Gastroesophageal sphincter (tissue), 4 donors: Measurements from ENCODE around the gene HOXC10. TPM values are rescaled to one million over a fixed set of nuclear protein-coding genes. Genes with fewer than 3 reads are reported as not detected.

ENCODE experiments used
- ATAC-seq: fragments of 150-250 bp; one replicate; pipeline ENCODE4 v1.9.1; 2016; ENCODE audit warnings: mild to moderate bottlenecking, moderate library complexity
- H3K27ac ChIP-seq, 4 donors: fragments of 200-600 bp; sonication (generic) in 3 of 4; 1 replicate in 3 of 4; 2 replicates in 1 of 4; pipeline ENCODE4 v1.5.1; 2016 to 2019
- H3K27me3 ChIP-seq: fragments of 200-600 bp; sonication (generic); one replicate; pipeline ENCODE4 v1.5.1; 2019
- H3K36me3 ChIP-seq, 2 donors: fragments of 200-600 bp; sonication (generic); one replicate each; pipeline ENCODE4 v1.5.1; 2019; ENCODE audit warnings: control low read depth in 1 of 2
- H3K4me1 ChIP-seq, 3 donors: fragments of 200-600 bp; sonication (generic); 1 replicate in 2 of 3; 2 replicates in 1 of 3; pipeline ENCODE4 v1.5.1; 2016 to 2019; ENCODE audit warnings: control low read depth in 2 of 3
- H3K4me3 ChIP-seq, 2 donors: fragments of 200-600 bp; sonication (generic); one replicate each; pipeline ENCODE4 v1.5.1; 2019; ENCODE audit warnings: mild to moderate bottlenecking in 1 of 2, moderate library complexity in 1 of 2
- H3K9me3 ChIP-seq, 3 donors: fragments of 200-600 bp; sonication (generic); one replicate each; pipeline ENCODE4 v1.5.1; 2017 to 2019; ENCODE audit warnings: control low read depth in 2 of 3
- CTCF ChIP-seq, 4 experiments: fragments of 200-600 bp in 2 of 4; fragments of 450-650 bp in 2 of 4; sonication (generic) in 1 of 4; IDR thresholded peaks; one replicate each; pipeline ENCODE4 v1.5.1; 2017 to 2019; ENCODE audit warnings: antibody characterized with exemption in 4 of 4, mild to moderate bottlenecking in 2 of 4, moderate library complexity in 2 of 4
- EP300 ChIP-seq: sonication (generic); formaldehyde crosslinking; IDR thresholded peaks from one replicate; pipeline ENCODE4 v1.6.1; 2017; ENCODE audit warnings: antibody characterized with exemption, mild to moderate bottlenecking
- POLR2A ChIP-seq, 2 donors: fragments of 450-650 bp; IDR thresholded peaks; one replicate each; pipeline ENCODE4 v1.6.1; 2017; ENCODE audit warnings: antibody characterized with exemption in 2 of 2, mild to moderate bottlenecking in 2 of 2, moderate library complexity in 1 of 2
- POLR2AphosphoS5 ChIP-seq: sonication (generic); formaldehyde crosslinking; IDR thresholded peaks from one replicate; pipeline ENCODE4 v1.6.1; 2017; ENCODE audit warnings: antibody characterized with exemption
- WGBS, 2 donors: methylation state at CpG; one replicate each; pipeline ENCODE4 v1.1.5; 2018; ENCODE audit warnings: low coverage in 1 of 2; 5-methylcytosine and 5-hydroxymethylcytosine counted together
- total RNA-seq, 4 donors: library from RNA; depleted of rRNA; stranded (reverse); fragments of >200 nt; gene quantifications; one replicate each; pipeline ENCODE4 v1.1.0, GENCODE V29; 2016

The HOXC10 gene
- total RNA-seq, 4 donors from 2014 or later, result not detected

- ATAC-seq, result no peak
- H3K36me3 ChIP-seq, result no peaks in the 10 kb centered on the region
- peaks cover 0 to 25% (median 5%) of the 10 kb centered on the region in 3 donors for H3K4me1 ChIP-seq
- H3K27ac ChIP-seq, result no peak overlapping the region
- no peak overlapping the region for H3K4me3 ChIP-seq
- H3K9me3 ChIP-seq, result no peaks in the 10 kb centered on the region
- no peak for TF ChIP-seq CTCF (IDR thresholded peaks at IDR 0.05)
- no peak for TF ChIP-seq POLR2A (IDR thresholded peaks at IDR 0.05)
- no peak for TF ChIP-seq POLR2AphosphoS5
- TF ChIP-seq EP300, result no peak
- H3K27me3 ChIP-seq, result peaks cover 100% of the 10 kb centered on the region
- 23 to 50% methylated on average over 1 to 5 of the region's 5 CpGs for WGBS, 2 donors
These were observed 17.5 kb upstream of the HOXC10 start for GRCh38 chr12:53967421-53967925.

GRCh38 chr12:53968214-53969127, 16.5 kb upstream of the HOXC10 start:
- Histone ChIP-seq H3K4me3 (no peak overlapping the region), H3K36me3 (no peaks in the 10 kb centered on the region), H3K9me3 (no peaks in the 10 kb centered on the region), H3K4me1 (peaks cover 0 to 25% (median 8%) of the 10 kb centered on the region in 3 donors), H3K27me3 (peaks cover 100% of the 10 kb centered on the region), H3K27ac (no peak overlapping the region)
- TF ChIP-seq POLR2A (IDR thresholded peaks at IDR 0.05) (no peak), POLR2AphosphoS5 (no peak), EP300 (no peak), CTCF (IDR thresholded peaks at IDR 0.05) (no peak)
- ATAC-seq, result no peak
- WGBS, 2 donors, result 23 to 34% methylated on average over 10 to 16 of the region's 24 CpGs

- H3K27me3 ChIP-seq, result peaks cover 100% of the 10 kb centered on the region
- 11% methylated on average over 10 of the region's 12 CpGs; no CpG with 5 or more reads in 1 of the 2 donors for whole genome bisulfite sequencing, 2 donors
- TF ChIP-seq EP300, result no peak
- TF ChIP-seq CTCF (IDR thresholded peaks at IDR 0.05), result no peak
- TF ChIP-seq POLR2A (IDR thresholded peaks at IDR 0.05), result no peak
- no peak for TF ChIP-seq POLR2AphosphoS5
- no peaks in the 10 kb centered on the region for H3K9me3 ChIP-seq
- no peaks in the 10 kb centered on the region for H3K36me3 ChIP-seq
- H3K4me1 ChIP-seq, result peaks cover 0 to 34% (median 16%) of the 10 kb centered on the region in 3 donors
- no peak for ATAC-seq
- H3K4me3 ChIP-seq, result no peak overlapping the region
- no peak overlapping the region for H3K27ac ChIP-seq
These were observed 15.2 kb upstream of the HOXC10 start for GRCh38 chr12:53969588-53970259.

- ATAC-seq, result no peak
- Histone ChIP-seq H3K27me3 (peaks cover 100% of the 10 kb centered on the region), H3K4me1 (peaks cover 0 to 41% (median 19%) of the 10 kb centered on the region in 3 donors), H3K4me3 (no peak overlapping the region), H3K27ac (no peak overlapping the region), H3K36me3 (no peaks in the 10 kb centered on the region), H3K9me3 (no peaks in the 10 kb centered on the region)
- TF ChIP-seq EP300, result no peak
- no peak for TF ChIP-seq CTCF (IDR thresholded peaks at IDR 0.05)
- no peak for TF ChIP-seq POLR2AphosphoS5
- no peak for TF ChIP-seq POLR2A (IDR thresholded peaks at IDR 0.05)
- WGBS, 2 donors, result 18 to 20% methylated on average over 4 of the region's 4 CpGs
These were observed 14.5 kb upstream of the HOXC10 start for GRCh38 chr12:53970451-53970850.
